ENCODE data around the gene ICA1L.
A peak's percentile ranks its signal among the peaks of the same experiment; 100 is the strongest.

ICA1L gene

DNA sequence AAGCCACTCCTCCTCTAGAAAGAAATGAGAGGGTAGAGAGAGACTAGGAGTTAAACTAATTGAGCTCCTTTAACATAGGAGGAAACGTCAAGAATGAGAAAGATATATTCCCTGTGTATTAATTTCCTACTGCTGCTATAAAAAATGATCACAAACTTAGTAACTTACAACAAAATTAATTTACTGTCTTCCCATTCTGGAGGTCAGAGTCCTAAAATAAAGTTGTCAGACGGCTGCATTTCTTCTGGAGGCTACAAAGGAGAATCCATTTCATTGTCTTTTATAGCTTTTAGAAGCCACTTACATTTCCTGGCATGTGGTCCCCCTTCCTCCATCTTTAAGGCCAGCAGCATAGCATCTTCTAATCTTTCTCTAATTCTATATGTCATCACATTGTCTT is 26.9 kb downstream of the ICA1L start:
- DNase-seq (ENCODE audit: low spot score) = no peak
- in situ Hi-C loops (cut with MboI; ENCODE audit: low sequenced_read_pairs, unreplicated experiment) = no loop called here
- TF ChIP-seq, protein P1, sequence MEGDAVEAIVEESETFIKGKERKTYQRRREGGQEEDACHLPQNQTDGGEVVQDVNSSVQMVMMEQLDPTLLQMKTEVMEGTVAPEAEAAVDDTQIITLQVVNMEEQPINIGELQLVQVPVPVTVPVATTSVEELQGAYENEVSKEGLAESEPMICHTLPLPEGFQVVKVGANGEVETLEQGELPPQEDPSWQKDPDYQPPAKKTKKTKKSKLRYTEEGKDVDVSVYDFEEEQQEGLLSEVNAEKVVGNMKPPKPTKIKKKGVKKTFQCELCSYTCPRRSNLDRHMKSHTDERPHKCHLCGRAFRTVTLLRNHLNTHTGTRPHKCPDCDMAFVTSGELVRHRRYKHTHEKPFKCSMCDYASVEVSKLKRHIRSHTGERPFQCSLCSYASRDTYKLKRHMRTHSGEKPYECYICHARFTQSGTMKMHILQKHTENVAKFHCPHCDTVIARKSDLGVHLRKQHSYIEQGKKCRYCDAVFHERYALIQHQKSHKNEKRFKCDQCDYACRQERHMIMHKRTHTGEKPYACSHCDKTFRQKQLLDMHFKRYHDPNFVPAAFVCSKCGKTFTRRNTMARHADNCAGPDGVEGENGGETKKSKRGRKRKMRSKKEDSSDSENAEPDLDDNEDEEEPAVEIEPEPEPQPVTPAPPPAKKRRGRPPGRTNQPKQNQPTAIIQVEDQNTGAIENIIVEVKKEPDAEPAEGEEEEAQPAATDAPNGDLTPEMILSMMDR (IDR thresholded peaks at IDR 0.05; ENCODE audit: borderline replicate concordance, control extremely low read depth, extremely low read depth, insufficient read depth, missing control alignments) = no peak

DNA sequence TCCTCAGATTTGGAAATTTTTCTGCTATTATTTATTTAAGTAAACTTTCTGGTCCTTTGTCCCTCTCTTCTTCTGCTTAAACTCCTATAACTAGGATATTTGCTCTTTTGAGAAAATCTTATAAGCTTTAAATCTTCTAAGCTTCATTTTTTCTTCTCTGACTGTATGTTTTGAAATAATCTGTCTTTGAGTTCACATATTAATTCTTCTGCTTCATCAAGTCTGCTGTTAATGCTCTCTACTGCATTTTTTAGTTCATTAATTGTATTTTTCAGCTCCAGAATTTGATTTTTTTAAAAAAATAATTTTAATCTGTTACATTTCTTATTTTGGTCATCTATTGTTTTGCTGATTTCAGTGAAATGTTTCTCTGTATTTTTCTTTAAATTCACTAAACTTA is 28.9 kb downstream of the ICA1L start:
- in situ Hi-C loops (cut with MboI; ENCODE audit: low sequenced_read_pairs, unreplicated experiment) = no loop called here
- TF ChIP-seq, protein P1 (IDR thresholded peaks at IDR 0.05; ENCODE audit: borderline replicate concordance, control extremely low read depth, extremely low read depth, insufficient read depth, missing control alignments) = no peak
- DNase-seq (ENCODE audit: low spot score) = no peak

DNA sequence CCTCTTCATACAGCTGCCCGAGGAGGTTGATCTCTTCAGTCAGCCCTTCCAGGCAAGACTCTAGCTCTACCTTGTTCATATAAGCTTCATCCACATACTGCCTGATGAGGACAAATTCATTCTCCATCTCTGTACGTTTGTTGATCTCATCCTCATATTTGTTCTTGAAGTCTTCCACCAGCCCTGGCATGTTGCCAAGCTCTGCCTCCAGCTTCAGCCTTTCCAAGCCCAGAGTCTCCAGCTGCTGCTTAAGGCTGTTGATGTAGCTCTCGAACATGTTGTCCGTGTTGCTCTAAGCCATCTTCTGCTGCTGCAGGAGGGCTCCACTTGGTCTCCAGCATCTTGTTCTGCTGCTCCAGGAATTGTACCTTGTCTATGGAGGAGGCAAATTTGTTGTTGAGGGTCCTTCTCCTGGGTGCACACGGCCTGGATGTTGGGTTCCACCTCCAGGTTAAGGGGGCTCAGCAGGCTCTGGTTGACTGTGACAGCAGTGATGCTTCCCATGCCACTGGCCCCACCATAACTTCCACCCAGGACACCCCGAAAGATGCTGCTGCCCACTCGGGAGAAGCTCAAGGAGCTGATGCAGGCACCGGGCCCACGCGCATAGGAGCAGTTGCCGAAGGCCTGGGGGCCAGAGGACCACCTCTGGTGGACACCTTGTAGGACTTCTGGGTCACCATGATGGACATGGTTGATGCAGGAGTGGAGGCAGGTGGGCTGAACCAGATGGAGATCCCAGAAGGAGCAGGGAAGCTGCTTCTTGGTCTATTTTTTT is 30.3 kb downstream of the ICA1L start:
- in situ Hi-C loops (cut with MboI; ENCODE audit: low sequenced_read_pairs, unreplicated experiment) = no loop called here
- TF ChIP-seq, protein P1 (IDR thresholded peaks at IDR 0.05; ENCODE audit: borderline replicate concordance, control extremely low read depth, extremely low read depth, insufficient read depth, missing control alignments) = no peak
- no peak for DNase-seq (ENCODE audit: low spot score)

DNA sequence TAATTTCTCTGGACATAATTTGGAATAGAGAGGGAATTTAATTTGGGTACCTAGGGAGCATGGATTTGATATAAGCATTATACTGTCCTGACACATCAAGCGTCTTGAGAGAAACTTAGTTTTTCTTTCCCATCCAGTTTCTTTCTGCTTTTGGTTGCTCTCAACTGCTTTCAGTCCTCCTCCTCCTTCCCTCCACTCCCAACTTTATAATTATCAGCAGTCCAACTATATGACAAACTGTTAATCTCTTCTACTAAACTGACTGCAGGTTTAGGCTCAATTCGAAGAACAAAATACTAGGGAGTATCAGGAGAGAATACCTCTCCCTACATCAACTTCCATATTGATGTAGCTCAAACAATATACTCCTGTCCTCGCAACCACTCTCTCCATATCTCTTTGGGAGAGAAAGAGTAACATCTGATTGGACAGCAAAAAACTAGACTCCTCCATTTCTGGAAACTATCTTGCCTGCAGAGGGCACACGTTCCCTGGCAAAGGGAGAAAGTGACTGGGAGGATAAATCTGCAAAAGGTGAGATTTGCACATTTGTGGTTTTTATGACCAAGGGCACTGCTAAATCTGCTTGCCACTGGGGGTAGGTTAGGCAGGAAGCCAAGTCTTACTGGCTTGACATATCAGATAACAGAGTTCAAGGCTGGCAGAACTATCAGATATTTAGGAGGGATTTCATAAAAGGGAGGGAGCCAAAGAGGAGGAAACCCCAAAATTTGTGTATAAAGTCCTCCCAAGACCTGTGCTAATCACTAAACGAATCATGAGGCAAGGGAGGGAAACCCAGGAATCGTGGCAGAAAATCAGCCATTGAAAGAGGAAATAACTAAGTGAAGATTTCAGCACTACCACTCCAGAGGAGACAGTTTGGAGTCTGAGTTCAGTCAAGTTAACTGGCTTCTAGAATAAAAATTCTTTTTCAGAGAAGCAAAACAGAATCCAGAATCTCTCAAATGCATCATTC is 40.0 kb downstream of the ICA1L start:
- in situ Hi-C loops (cut with MboI; ENCODE audit: low sequenced_read_pairs, unreplicated experiment) = no loop called here
- peak; percentile 60 for DNase-seq (ENCODE audit: low spot score)
- TF ChIP-seq, protein P1 (IDR thresholded peaks at IDR 0.05; ENCODE audit: borderline replicate concordance, control extremely low read depth, extremely low read depth, insufficient read depth, missing control alignments) = peak; percentile 10

DNA sequence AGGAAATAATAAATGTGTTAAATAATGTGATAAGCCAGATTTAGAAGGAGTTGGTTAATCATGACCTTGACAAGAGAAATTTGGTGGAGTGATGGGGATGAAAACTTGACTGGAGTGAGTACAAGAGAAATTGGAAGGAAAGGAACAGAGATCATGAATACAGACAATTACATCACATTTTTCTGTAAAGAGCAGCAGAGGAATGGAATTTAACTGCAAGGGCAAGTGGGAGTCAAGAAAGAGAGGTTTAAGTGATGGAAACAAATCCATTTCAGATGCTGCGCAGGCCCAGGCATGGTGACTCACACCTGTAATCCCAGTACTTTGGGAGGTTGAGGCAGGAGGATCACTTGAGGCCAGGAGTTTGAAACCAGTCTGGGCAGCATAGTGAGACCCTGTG is 46.7 kb downstream of the ICA1L start:
- TF ChIP-seq, protein P1 (IDR thresholded peaks at IDR 0.05; ENCODE audit: borderline replicate concordance, control extremely low read depth, extremely low read depth, insufficient read depth, missing control alignments) = no peak
- no peak for DNase-seq (ENCODE audit: low spot score)
- in situ Hi-C loops (cut with MboI; ENCODE audit: low sequenced_read_pairs, unreplicated experiment) = no loop called here

DNA sequence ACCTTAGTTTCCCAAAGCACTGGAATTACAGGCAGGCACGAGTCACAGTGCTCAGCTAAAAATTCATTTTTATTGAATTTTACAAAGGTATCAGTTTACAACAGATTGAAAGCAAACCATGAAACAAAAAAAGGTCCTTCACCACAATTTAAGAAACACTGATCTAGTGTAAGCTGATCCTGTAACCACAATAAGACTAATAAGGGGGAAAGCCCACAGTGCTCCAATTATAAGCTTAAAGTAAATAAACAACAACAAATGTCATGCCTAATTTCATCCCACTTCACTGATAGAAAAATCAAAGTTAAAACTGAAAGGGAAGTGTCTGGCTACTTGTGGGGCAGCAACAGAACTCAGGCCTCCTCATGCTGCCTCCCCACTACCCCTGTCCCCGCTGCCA is 49.2 kb downstream of the ICA1L start:
- in situ Hi-C loops (cut with MboI; ENCODE audit: low sequenced_read_pairs, unreplicated experiment) = no loop called here
- DNase-seq (ENCODE audit: low spot score) = no peak
- TF ChIP-seq, protein P1 (IDR thresholded peaks at IDR 0.05; ENCODE audit: borderline replicate concordance, control extremely low read depth, extremely low read depth, insufficient read depth, missing control alignments) = no peak

Measured in GM13976 (cell line).